ENCODE measurements around the gene SLCO2B1.

Gene SLCO2B1

DNA sequence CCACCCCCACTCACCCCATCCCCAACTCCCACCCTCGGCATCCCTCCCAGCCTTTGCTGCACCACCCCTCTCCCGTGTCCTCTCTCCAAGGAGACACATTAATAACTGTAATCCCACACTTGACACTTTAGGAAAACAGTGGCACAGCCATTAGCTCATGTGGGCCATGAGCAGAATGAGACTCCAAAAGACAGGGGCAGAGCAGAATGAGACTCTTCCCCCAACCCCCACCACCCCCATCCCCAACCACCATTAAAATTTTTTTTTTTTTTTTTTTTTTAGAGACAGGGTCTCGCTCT is 6.2 kb upstream of the SLCO2B1 start:
- TF ChIP-seq, protein P1, sequence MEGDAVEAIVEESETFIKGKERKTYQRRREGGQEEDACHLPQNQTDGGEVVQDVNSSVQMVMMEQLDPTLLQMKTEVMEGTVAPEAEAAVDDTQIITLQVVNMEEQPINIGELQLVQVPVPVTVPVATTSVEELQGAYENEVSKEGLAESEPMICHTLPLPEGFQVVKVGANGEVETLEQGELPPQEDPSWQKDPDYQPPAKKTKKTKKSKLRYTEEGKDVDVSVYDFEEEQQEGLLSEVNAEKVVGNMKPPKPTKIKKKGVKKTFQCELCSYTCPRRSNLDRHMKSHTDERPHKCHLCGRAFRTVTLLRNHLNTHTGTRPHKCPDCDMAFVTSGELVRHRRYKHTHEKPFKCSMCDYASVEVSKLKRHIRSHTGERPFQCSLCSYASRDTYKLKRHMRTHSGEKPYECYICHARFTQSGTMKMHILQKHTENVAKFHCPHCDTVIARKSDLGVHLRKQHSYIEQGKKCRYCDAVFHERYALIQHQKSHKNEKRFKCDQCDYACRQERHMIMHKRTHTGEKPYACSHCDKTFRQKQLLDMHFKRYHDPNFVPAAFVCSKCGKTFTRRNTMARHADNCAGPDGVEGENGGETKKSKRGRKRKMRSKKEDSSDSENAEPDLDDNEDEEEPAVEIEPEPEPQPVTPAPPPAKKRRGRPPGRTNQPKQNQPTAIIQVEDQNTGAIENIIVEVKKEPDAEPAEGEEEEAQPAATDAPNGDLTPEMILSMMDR (IDR thresholded peaks at IDR 0.05; ENCODE audit: low read depth, low read length, missing control alignments) = no peak
- no peak for DNase-seq (ENCODE audit: low read depth)
- no peak overlapping the region for H3K4me3 ChIP-seq (ENCODE audit: low read depth, low read length)

DNA sequence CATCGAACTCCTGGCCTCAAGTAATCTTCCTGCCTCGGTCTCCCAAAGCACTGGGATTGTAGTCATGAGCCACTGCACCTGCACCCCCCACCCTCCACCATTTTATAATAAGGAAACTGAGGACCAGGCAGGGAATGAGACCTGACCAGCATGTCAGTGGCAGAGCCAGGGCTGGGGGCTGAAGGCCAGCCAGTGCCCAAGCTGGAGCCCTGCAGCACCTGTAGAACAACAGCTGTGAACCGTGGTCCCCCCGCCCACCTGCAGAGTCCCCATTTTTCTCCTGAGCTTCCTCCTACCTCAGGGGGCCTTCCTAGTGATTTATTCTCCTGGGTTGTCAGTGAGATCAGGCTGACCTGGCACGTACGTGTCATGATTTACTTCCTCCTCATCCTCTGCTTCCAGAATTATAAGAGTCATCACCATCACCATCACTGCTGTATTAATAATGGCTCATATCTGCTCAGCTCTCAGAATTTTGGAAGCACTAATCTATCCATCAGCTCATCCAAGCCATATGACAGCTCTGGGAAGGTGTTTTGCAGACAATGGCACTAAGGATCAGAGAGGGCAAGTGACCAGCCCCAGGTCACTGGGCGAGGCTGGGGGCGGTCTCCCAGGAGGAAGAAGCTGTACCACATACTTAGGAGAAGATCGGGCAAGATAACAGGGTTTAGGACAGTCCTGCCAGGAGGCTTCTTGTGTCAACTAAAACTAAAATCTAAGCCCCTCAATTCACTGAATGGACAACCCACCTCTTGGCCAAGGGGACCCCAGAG is 5.5 kb upstream of the SLCO2B1 start:
- TF ChIP-seq, protein P1 (IDR thresholded peaks at IDR 0.05; ENCODE audit: low read depth, low read length, missing control alignments) = no peak
- DNase-seq (ENCODE audit: low read depth) = no peak
- H3K4me3 ChIP-seq (ENCODE audit: low read depth, low read length) = no peak overlapping the region

DNA sequence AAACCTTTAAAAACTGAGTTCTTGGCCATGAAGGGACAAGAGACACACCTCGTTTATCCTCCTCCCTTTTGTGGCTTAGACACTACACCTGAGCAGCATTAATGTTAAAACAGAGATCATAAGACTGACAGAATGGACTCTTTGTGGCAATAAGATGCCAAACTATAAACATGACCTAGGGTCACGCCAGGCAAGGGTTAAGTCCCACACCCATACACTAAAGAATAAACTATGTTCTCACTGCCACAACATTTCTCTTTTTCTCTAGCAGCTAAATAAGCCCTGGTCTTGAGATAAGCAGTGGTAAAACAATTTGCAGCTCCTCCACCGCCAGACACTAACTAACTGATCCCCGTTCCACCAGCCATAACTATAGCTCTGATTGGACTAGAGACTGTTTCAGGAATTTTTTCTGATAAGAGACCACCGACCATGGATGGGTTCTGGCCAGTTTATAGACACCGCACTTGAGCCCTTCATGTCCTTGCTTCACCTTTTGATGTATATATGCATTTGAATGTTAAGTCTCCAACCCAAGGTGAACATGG is 4.9 kb upstream of the SLCO2B1 start:
- no peak for DNase-seq (ENCODE audit: low read depth)
- TF ChIP-seq, protein P1 (IDR thresholded peaks at IDR 0.05; ENCODE audit: low read depth, low read length, missing control alignments) = no peak

DNA sequence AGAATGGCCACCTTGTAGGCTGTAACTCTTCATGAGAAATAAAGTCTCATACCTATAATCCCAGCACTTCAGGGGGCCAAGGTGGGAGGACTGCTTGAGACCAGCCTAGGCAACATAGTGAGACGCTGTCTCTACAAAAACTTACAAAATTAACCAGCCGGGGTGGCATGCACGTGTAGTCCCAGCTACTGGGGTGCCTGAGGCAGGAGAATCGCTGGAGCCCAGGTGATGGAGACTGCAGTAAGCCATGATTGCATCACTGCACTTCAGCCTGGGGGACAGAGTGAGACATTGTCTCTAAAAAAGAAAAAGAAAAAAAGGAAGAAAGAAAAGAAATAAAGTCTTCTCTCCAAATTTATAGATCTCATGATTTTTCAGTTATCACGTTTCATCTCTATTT is 4.2 kb upstream of the SLCO2B1 start:
- no peak for DNase-seq (ENCODE audit: low read depth)
- no peak overlapping the region for H3K4me3 ChIP-seq (ENCODE audit: low read depth, low read length)
- TF ChIP-seq, protein P1 (IDR thresholded peaks at IDR 0.05; ENCODE audit: low read depth, low read length, missing control alignments) = no peak

More for the DNA sequence above, 4.9 kb upstream of the SLCO2B1 start:
- H3K4me3 ChIP-seq (ENCODE audit: low read depth, low read length) = no peak overlapping the region

DNA sequence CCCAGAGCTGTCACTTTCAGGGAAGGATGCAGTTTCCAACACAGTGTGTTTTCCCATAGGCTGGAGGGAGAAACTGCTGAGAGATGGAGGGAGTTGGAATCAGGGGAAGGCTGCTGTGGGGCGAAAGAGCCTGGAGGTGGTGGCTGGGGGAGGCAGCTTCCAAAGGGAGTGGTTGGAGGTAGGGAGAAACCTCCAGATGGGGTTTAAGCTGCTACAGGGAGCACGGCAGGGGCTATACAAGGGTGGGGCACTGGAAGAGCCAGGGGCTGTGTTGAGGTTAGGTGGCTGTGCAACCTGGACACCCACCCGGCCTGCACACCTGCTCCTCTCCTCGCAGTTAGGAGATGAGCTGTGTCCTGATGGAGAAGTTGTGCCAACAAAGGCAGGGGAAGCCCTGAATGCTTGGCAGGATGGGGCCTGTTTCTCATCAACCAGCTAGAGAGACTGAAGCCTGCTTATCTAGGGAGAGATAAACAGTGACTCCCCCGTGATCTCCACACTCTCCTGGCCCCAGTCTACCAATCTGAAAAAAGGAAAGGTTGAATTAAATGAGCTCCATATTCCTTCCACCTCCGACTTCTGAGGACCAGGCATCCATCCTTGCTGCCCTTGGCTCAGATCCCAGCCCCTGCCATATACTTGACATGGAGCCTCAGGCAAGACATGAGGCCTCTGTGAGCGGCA is 3.6 kb upstream of the SLCO2B1 start:
- no peak for DNase-seq (ENCODE audit: low read depth)
- no peak overlapping the region for H3K4me3 ChIP-seq (ENCODE audit: low read depth, low read length)
- TF ChIP-seq, protein P1 (IDR thresholded peaks at IDR 0.05; ENCODE audit: low read depth, low read length, missing control alignments) = no peak

DNA sequence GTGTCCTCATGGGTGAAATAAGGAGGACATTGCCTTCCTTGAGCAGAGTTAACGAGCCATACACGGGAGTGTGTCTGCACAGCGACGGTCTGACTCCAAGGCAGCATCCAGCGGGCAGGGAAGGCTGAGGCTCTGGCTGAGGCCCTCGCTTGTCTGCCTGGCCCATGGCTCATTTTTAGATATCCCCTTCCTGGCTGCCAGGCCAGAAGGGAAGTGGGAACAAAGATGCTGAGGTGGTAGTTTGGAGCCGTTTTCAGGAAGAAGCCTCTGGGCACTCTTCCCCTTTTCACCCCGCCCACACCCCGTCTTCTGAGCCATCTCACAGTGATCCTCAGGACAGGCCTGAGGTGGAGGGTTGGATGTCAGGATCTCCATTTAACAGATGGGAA is 3.0 kb upstream of the SLCO2B1 start:
- TF ChIP-seq, protein P1 (IDR thresholded peaks at IDR 0.05; ENCODE audit: low read depth, low read length, missing control alignments) = no peak
- no peak overlapping the region for H3K4me3 ChIP-seq (ENCODE audit: low read depth, low read length)
- no peak for DNase-seq (ENCODE audit: low read depth)

Measured in GM12864 (cell line).